LNCaP clone FGC (cell line): ENCODE results near the gene RASSF5.

Experiments
- DNase-seq: peaks from one replicate; pipeline ENCODE4 v3.0.0-alpha.2; 2011; ENCODE audit warnings: low read depth
- H3K4me3 ChIP-seq: 2 replicates; pipeline ENCODE4 v1.5.1; 2011; ENCODE audit warnings: mild to moderate bottlenecking, low read depth, low read length, control low read depth
- CTCF ChIP-seq: IDR thresholded peaks from 2 replicates; pipeline ENCODE4 v1.5.1; 2012; ENCODE audit warnings: mild to moderate bottlenecking; ENCODE audit not compliant: control insufficient read depth, insufficient read depth; ENCODE audit errors: extremely low read depth

Gene RASSF5

GRCh38 chr1:206489980-206490770, 17.2 kb upstream of the RASSF5 start:
- peak; percentile 98 for TF ChIP-seq CTCF
- H3K4me3 ChIP-seq, result no peak overlapping the region
- no peak for DNase-seq

GRCh38 chr1:206490771-206491405, 16.4 kb upstream of the RASSF5 start:
- no peak overlapping the region for H3K4me3 ChIP-seq
- no peak for DNase-seq
- no peak for TF ChIP-seq CTCF

- TF ChIP-seq CTCF, result no peak
These were observed 15.7 kb upstream of the RASSF5 start for GRCh38 chr1:206491616-206492015.

GRCh38 chr1:206492589-206492988, 14.7 kb upstream of the RASSF5 start:
- TF ChIP-seq CTCF, result no peak
- no peak overlapping the region for H3K4me3 ChIP-seq
- no peak for DNase-seq

More at GRCh38 chr1:206491616-206492015, 15.7 kb upstream of the RASSF5 start:
- H3K4me3 ChIP-seq, result no peak overlapping the region
- DNase-seq, result no peak

GRCh38 chr1:206493279-206493678, 14.1 kb upstream of the RASSF5 start:
- DNase-seq, result no peak
- TF ChIP-seq CTCF, result no peak
- H3K4me3 ChIP-seq, result no peak overlapping the region

GRCh38 chr1:206495011-206495461, 12.3 kb upstream of the RASSF5 start:
- no peak overlapping the region for H3K4me3 ChIP-seq
- DNase-seq, result no peak
- TF ChIP-seq CTCF, result no peak
